NCI-H2029 (cell line): Measurements from ENCODE around the gene NEDD1.

Source experiments
- DNase-seq: peaks from one replicate; lab custom pipeline; 2025; lab: John Stamatoyannopoulos, UW

NEDD1 gene

GRCh38 chr12:96901175-96901574 is 5.9 kb upstream of the NEDD1 start:
- no peak for DNase-seq

GRCh38 chr12:96902076-96902475 is 5.0 kb upstream of the NEDD1 start:
- DNase-seq: no peak

- no peak for DNase-seq
Observed at GRCh38 chr12:96906498-96906848, 584 bp upstream of the NEDD1 start.

GRCh38 chr12:96907671-96908422 is 790 bp downstream of the NEDD1 start:
- DNase-seq: no peak

- no peak for DNase-seq
Observed at GRCh38 chr12:96908423-96908675, 1.3 kb downstream of the NEDD1 start.

- DNase-seq: no peak
Observed at GRCh38 chr12:96912261-96912660, 5.2 kb downstream of the NEDD1 start.

- DNase-seq: no peak
Observed at GRCh38 chr12:96912943-96913342, 5.9 kb downstream of the NEDD1 start.

- DNase-seq: no peak
Observed at GRCh38 chr12:96919510-96920210, 12.6 kb downstream of the NEDD1 start.

- DNase-seq: no peak
Observed at GRCh38 chr12:96948782-96949181, 41.7 kb downstream of the NEDD1 start.

GRCh38 chr12:96979532-96979931 is 72.5 kb downstream of the NEDD1 start:
- DNase-seq: no peak

- DNase-seq: peak; percentile 16
Observed at GRCh38 chr12:96980991-96981414, 73.9 kb downstream of the NEDD1 start.

GRCh38 chr12:96981911-96982310 is 74.9 kb downstream of the NEDD1 start:
- no peak for DNase-seq

GRCh38 chr12:96982671-96983070 is 75.6 kb downstream of the NEDD1 start:
- DNase-seq: no peak

GRCh38 chr12:96985515-96986362 is 78.7 kb downstream of the NEDD1 start:
- peak; percentile 68 for DNase-seq

- peak; percentile 68 for DNase-seq
Observed at GRCh38 chr12:96986883-96987523, 79.9 kb downstream of the NEDD1 start.

GRCh38 chr12:96988919-96989318 is 81.9 kb downstream of the NEDD1 start:
- DNase-seq: no peak

GRCh38 chr12:96989916-96990315 is 82.9 kb downstream of the NEDD1 start:
- peak; percentile 55 for DNase-seq

GRCh38 chr12:96994900-96995299 is 87.8 kb downstream of the NEDD1 start:
- DNase-seq: no peak

GRCh38 chr12:96995861-96996260 is 88.8 kb downstream of the NEDD1 start:
- DNase-seq: no peak

GRCh38 chr12:96997797-96998484 is 90.9 kb downstream of the NEDD1 start:
- no peak for DNase-seq

- DNase-seq: no peak
Observed at GRCh38 chr12:97003276-97003675, 96.2 kb downstream of the NEDD1 start.
